Liver (tissue), 9 donors: Measurements from ENCODE around the gene MICAL2. TPM values are rescaled to one million over a fixed set of nuclear protein-coding genes. Genes with fewer than 3 reads are reported as not detected.

ENCODE experiments used
- DNase-seq: peaks from one replicate; pipeline ENCODE4 v3.0.0-alpha.2; 2017; ENCODE audit warnings: low spot score
- H3K27ac ChIP-seq, 2 donors: one replicate each; pipeline ENCODE4 v1.7.0; 2013; ENCODE audit warnings: inconsistent platforms in 2 of 2, low read length in 2 of 2, control low read depth in 1 of 2, low read depth in 1 of 2, mild to moderate bottlenecking in 1 of 2
- H3K27me3 ChIP-seq, 4 donors: one replicate each; pipeline versions ENCODE4 v1.6.1 to v1.7.0; 2013; ENCODE audit warnings: low read length in 3 of 4, inconsistent platforms in 1 of 4, mild to moderate bottlenecking in 1 of 4, moderate library complexity in 1 of 4; ENCODE audit not compliant: control insufficient read depth in 4 of 4, insufficient read depth in 4 of 4
- H3K36me3 ChIP-seq, 4 donors: one replicate each; pipeline versions ENCODE4 v1.6.1 to v1.7.0; 2013; ENCODE audit warnings: low read length in 3 of 4, mild to moderate bottlenecking in 3 of 4, low read depth in 1 of 4, moderate library complexity in 1 of 4; ENCODE audit not compliant: control insufficient read depth in 4 of 4, insufficient read depth in 3 of 4
- H3K4me1 ChIP-seq, 4 donors: one replicate each; pipeline versions ENCODE4 v1.6.1 to v1.7.0; 2013; ENCODE audit warnings: low read length in 3 of 4, mild to moderate bottlenecking in 3 of 4, moderate library complexity in 1 of 4; ENCODE audit not compliant: control insufficient read depth in 4 of 4, insufficient read depth in 4 of 4
- H3K4me3 ChIP-seq, 3 donors: one replicate each; pipeline versions ENCODE4 v1.6.1 to v1.7.0; 2013; ENCODE audit warnings: low read length in 3 of 3, control low read depth in 1 of 3, low read depth in 1 of 3, mild to moderate bottlenecking in 1 of 3
- H3K9ac ChIP-seq, 2 donors: one replicate each; pipeline ENCODE4 v1.7.0; 2013; ENCODE audit warnings: low read length in 2 of 2, mild to moderate bottlenecking in 2 of 2, moderate library complexity in 2 of 2, control low read depth in 1 of 2, low read depth in 1 of 2
- H3K9me3 ChIP-seq, 4 donors: one replicate each; pipeline versions ENCODE4 v1.6.1 to v1.7.0; 2013; ENCODE audit warnings: low read length in 3 of 4; ENCODE audit not compliant: control insufficient read depth in 4 of 4
- ATF3 ChIP-seq: IDR thresholded peaks from 2 replicates; pipeline ENCODE4 v1.6.1; 2016; ENCODE audit warnings: antibody characterized with exemption
- CTCF ChIP-seq: fragments of 150-350 bp; IDR thresholded peaks from 2 replicates; pipeline ENCODE4 v1.5.1; 2017; ENCODE audit warnings: improper control_type of control experiment, low read depth, low read length; ENCODE audit not compliant: missing input control
- EGR1 ChIP-seq, 2 donors: IDR thresholded peaks; 2 replicates each; pipeline ENCODE4 v1.6.1; 2016 to 2018; ENCODE audit warnings: antibody characterized with exemption in 2 of 2, low read depth in 2 of 2
- FOXA1 ChIP-seq: IDR thresholded peaks from 2 replicates; pipeline ENCODE4 v1.6.1; 2016; ENCODE audit warnings: antibody characterized with exemption
- FOXA2 ChIP-seq: IDR thresholded peaks from 2 replicates; pipeline ENCODE4 v1.6.1; 2016; ENCODE audit warnings: antibody characterized with exemption
- GABPA ChIP-seq, 2 donors: IDR thresholded peaks in 1 of 2; conservative IDR thresholded peaks in 1 of 2; 2 replicates each; pipeline ENCODE4 v1.6.1; 2016; ENCODE audit warnings: antibody characterized with exemption in 2 of 2, mild to moderate bottlenecking in 1 of 2, moderate library complexity in 1 of 2
- HNF4A ChIP-seq, 2 donors: conservative IDR thresholded peaks; 2 replicates each; pipeline ENCODE4 v1.6.1; 2016; ENCODE audit warnings: antibody characterized with exemption in 2 of 2, mild to moderate bottlenecking in 2 of 2
- HNF4G ChIP-seq: IDR thresholded peaks from 2 replicates; pipeline ENCODE4 v1.6.1; 2016; ENCODE audit warnings: antibody characterized with exemption
- JUND ChIP-seq, 2 donors: IDR thresholded peaks; 2 replicates each; pipeline ENCODE4 v1.6.1; 2016; ENCODE audit warnings: antibody characterized with exemption in 2 of 2
- MAX ChIP-seq: IDR thresholded peaks from 2 replicates; pipeline ENCODE4 v1.6.1; 2016; ENCODE audit warnings: antibody characterized with exemption
- NR2F2 ChIP-seq: IDR thresholded peaks from 2 replicates; pipeline ENCODE4 v1.6.1; 2016; ENCODE audit warnings: antibody characterized with exemption
- RAD21 ChIP-seq, 2 donors: IDR thresholded peaks; 2 replicates each; pipeline ENCODE4 v1.6.1; 2016; ENCODE audit warnings: antibody characterized with exemption in 2 of 2, mild to moderate bottlenecking in 2 of 2
- REST ChIP-seq: IDR thresholded peaks from 2 replicates; pipeline ENCODE4 v1.6.1; 2016; ENCODE audit warnings: antibody characterized with exemption, mild to moderate bottlenecking
- RXRA ChIP-seq, 2 donors: IDR thresholded peaks; 2 replicates each; pipeline ENCODE4 v1.6.1; 2017 to 2018; ENCODE audit warnings: antibody characterized with exemption in 2 of 2, mild to moderate bottlenecking in 1 of 2
- SP1 ChIP-seq: IDR thresholded peaks from 2 replicates; pipeline ENCODE4 v1.6.1; 2018; ENCODE audit warnings: antibody characterized with exemption, mild to moderate bottlenecking
- TAF1 ChIP-seq: conservative IDR thresholded peaks from 2 replicates; pipeline ENCODE4 v1.6.1; 2016; ENCODE audit warnings: antibody characterized with exemption, mild to moderate bottlenecking
- YY1 ChIP-seq: IDR thresholded peaks from 2 replicates; pipeline ENCODE4 v1.6.1; 2016; ENCODE audit warnings: antibody characterized with exemption, mild to moderate bottlenecking
- ZBTB33 ChIP-seq: IDR thresholded peaks from 2 replicates; pipeline ENCODE4 v1.6.1; 2016; ENCODE audit warnings: antibody characterized with exemption
- WGBS: extraction: QIAGEN DNeasy Blood & Tissue Kit; methylation state at CpG from one replicate; pipeline ENCODE4 v1.1.7; 2013; 5-methylcytosine and 5-hydroxymethylcytosine counted together
- polyA plus RNA-seq, 2 donors: library from polyadenylated mRNA; stranded (reverse) in 1 of 2; unstranded in 1 of 2; fragments of 200-250 nt in 1 of 2; fragments of >200 nt in 1 of 2; fragmentation: Nextera tagmentation in 1 of 2; extraction: Ambion mirVana in 1 of 2; gene quantifications; one replicate each; pipeline versions ENCODE4 v1.2.1 to v1.2.3, GENCODE V29; 2013 to 2015
- total RNA-seq, 2 donors: library from RNA; depleted of rRNA; stranded (reverse); fragments of >200 nt; gene quantifications; one replicate each; pipeline ENCODE4 v1.2.3, GENCODE V29; 2014
- donor health status: healthy.
- donor health status: healthy.
- donor health status: healthy.
- donor health status: healthy.
- donor health status: healthy.

Gene MICAL2
- total and polyA plus RNA-seq, 4 donors = 17.5 to 113 (median 42.9) TPM

DNA sequence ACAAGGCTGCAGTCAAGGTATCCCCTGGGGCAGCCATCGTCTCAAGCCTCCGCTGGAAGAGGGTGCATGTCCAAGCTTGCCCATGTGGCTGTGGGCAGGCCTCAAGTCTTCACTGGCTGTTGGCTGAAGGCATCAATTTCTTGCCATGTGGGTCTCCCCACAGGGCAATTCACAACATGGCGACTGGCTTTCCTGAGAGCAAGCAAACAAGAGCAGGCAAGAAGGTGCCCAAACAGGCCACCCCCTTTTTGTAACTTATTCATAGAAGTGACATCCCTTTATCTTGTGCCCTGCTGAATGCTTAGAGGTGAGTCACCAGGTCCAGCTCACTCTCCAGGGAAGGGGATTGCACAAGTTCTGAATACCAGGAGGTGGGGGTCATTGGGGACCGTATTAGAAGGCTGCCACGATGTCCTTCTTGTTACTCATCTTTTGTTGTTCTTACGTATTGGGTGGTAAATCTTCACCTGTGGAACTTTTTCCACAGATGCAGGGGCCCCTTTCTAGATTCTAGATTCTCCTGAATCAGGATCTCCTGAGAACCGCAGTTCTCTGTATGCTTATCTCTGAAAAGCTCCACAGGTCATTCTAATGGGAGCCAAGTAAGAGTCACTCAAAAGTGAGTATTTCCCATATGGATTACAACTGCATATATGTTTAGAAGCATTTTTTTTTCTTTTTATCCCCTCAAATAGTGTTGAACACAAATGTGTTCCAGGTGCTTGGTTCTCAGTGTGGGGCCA is 44.2 kb upstream of the MICAL2 start:
- no peaks in the 10 kb centered on the region for H3K27me3 ChIP-seq
- no peak overlapping the region for H3K9ac ChIP-seq
- TF ChIP-seq RAD21 (IDR thresholded peaks at IDR 0.05) = no peak
- peak in 1 of 2 donors; percentile 64 for TF ChIP-seq RXRA (IDR thresholded peaks at IDR 0.05)
- TF ChIP-seq CTCF = no peak
- TF ChIP-seq ZBTB33 = no peak
- TF ChIP-seq GABPA (IDR thresholded peaks at IDR 0.05 in 1 of 2, conservative IDR thresholded peaks at IDR 0.05 in 1 of 2) = no peak
- no peak for TF ChIP-seq TAF1
- TF ChIP-seq REST = no peak
- TF ChIP-seq EGR1 (IDR thresholded peaks at IDR 0.05; ENCODE audit: low read depth in 2 of 2) = no peak
- peak; percentile 28 for TF ChIP-seq NR2F2
- TF ChIP-seq ATF3 = peak; percentile 82
- TF ChIP-seq HNF4A (conservative IDR thresholded peaks at IDR 0.05) = peak; percentile 43 to 61
- TF ChIP-seq SP1 = no peak
- no peak for TF ChIP-seq YY1
- TF ChIP-seq JUND (IDR thresholded peaks at IDR 0.05) = peak; percentile 91 to 96
- TF ChIP-seq HNF4G = no peak
- no peak for TF ChIP-seq FOXA2
- no peak for TF ChIP-seq FOXA1
- no peak for TF ChIP-seq MAX
- 58% methylated on average over 7 of the region's 7 CpGs for WGBS
- peak overlapping the region; percentile 43 to 47 for H3K27ac ChIP-seq
- no peaks in the 10 kb centered on the region for H3K36me3 ChIP-seq
- no peak overlapping the region for H3K4me3 ChIP-seq
- H3K9me3 ChIP-seq = no peaks in the 10 kb centered on the region
- peaks cover 8 to 24% (median 17%) of the 10 kb centered on the region in 4 donors for H3K4me1 ChIP-seq
- no peak for DNase-seq
